ENCODE measurements around the gene LYRM4. TPM values are rescaled to one million over a fixed set of nuclear protein-coding genes. Genes with fewer than 3 reads are reported as not detected.

The LYRM4 gene
- total RNA-seq, 1 donor from 2014 or later, result 28.5 TPM

DNA sequence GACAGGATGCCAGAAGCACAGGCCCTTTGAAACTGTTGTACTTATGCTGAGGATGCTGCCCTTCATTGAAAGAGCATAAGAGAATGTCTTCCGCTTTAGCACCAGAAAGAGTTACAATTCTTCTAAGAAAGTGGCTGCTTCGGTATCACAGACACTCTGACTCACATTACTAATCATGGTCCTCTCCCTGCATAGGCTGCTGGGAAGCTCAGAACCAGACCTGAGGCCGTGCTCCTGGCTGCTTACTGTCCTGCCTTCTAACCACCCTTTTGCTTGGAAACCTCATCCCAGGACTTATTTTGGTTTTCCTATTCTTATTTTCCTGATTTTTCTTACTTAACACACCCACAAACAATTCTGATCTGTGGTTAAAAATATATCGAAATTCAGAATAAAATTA is 22.9 kb downstream of the LYRM4 start:
- Histone ChIP-seq H3K36me3 (peaks cover 13% of the 10 kb centered on the region), H3K27me3 (ENCODE audit: low read depth) (no peaks in the 10 kb centered on the region), H3K9me3 (replicated peaks) (no peaks in the 10 kb centered on the region), H3K4me1 (no peaks in the 10 kb centered on the region), H3K27ac (replicated peaks) (no peak overlapping the region), H3K4me3 (no peak overlapping the region)
- intact Hi-C loops (cut with micrococcal nuclease), result no loop called here
- DNase-seq, result no peak
- TF ChIP-seq CTCF (IDR thresholded peaks at IDR 0.05; ENCODE audit: borderline replicate concordance), result no peak

- Histone ChIP-seq H3K27ac (replicated peaks) (no peak overlapping the region), H3K36me3 (peaks cover 13% of the 10 kb centered on the region), H3K27me3 (ENCODE audit: low read depth) (no peaks in the 10 kb centered on the region), H3K4me1 (peaks cover 13% of the 10 kb centered on the region), H3K4me3 (no peak overlapping the region), H3K9me3 (replicated peaks) (no peaks in the 10 kb centered on the region)
- no peak for DNase-seq
- intact Hi-C loops (cut with micrococcal nuclease), result no loop called here
- TF ChIP-seq CTCF (IDR thresholded peaks at IDR 0.05; ENCODE audit: borderline replicate concordance), result no peak
Observed at GRCh38 chr6:5235830-5236229, 24.9 kb downstream of the LYRM4 start.

DNA sequence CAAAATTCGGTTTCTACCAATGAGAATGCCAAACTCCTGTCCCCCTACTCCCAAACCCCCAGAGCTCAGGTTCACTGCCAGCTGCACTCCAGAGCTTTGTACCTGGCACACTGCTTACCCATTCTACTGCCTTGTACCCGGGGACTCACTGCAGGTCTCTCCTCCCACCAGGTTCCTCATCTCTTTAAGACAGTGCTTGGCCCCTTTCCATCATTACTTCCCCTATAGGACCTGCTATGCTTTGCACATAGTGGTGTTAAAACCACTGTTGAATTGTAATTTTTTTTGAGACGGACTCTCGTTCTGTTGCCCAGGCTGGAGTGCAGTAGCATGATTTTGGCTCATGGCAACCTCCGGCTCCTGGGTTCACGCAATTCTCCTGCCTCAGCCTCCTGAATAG is 25.9 kb downstream of the LYRM4 start:
- TF ChIP-seq CTCF (IDR thresholded peaks at IDR 0.05; ENCODE audit: borderline replicate concordance), result no peak
- H3K27ac ChIP-seq (replicated peaks), result no peak overlapping the region
- H3K9me3 ChIP-seq (replicated peaks), result no peaks in the 10 kb centered on the region
- no peaks in the 10 kb centered on the region for H3K27me3 ChIP-seq (ENCODE audit: low read depth)
- H3K4me1 ChIP-seq, result peaks cover 14% of the 10 kb centered on the region
- H3K36me3 ChIP-seq, result peaks cover 6% of the 10 kb centered on the region
- DNase-seq, result no peak
- no peak overlapping the region for H3K4me3 ChIP-seq
- intact Hi-C loops (cut with micrococcal nuclease), result no loop called here

GRCh38 chr6:5231289-5231688 is 29.5 kb downstream of the LYRM4 start:
- no peak overlapping the region for H3K27ac ChIP-seq (replicated peaks)
- TF ChIP-seq CTCF (IDR thresholded peaks at IDR 0.05; ENCODE audit: borderline replicate concordance), result no peak
- peaks cover 4% of the 10 kb centered on the region for H3K36me3 ChIP-seq
- DNase-seq, result no peak
- H3K27me3 ChIP-seq (ENCODE audit: low read depth), result no peaks in the 10 kb centered on the region
- peaks cover 14% of the 10 kb centered on the region for H3K4me1 ChIP-seq
- H3K9me3 ChIP-seq (replicated peaks), result no peaks in the 10 kb centered on the region
- intact Hi-C loops (cut with micrococcal nuclease), result no loop called here
- no peak overlapping the region for H3K4me3 ChIP-seq

GRCh38 chr6:5230081-5230480 is 30.7 kb downstream of the LYRM4 start:
- Histone ChIP-seq H3K4me3 (no peak overlapping the region), H3K27ac (replicated peaks) (no peak overlapping the region), H3K4me1 (peaks cover 18% of the 10 kb centered on the region), H3K36me3 (peaks cover 2% of the 10 kb centered on the region), H3K27me3 (ENCODE audit: low read depth) (no peaks in the 10 kb centered on the region), H3K9me3 (replicated peaks) (no peaks in the 10 kb centered on the region)
- no peak for DNase-seq
- TF ChIP-seq CTCF (IDR thresholded peaks at IDR 0.05; ENCODE audit: borderline replicate concordance), result no peak
- intact Hi-C loops (cut with micrococcal nuclease), result no loop called here

DNA sequence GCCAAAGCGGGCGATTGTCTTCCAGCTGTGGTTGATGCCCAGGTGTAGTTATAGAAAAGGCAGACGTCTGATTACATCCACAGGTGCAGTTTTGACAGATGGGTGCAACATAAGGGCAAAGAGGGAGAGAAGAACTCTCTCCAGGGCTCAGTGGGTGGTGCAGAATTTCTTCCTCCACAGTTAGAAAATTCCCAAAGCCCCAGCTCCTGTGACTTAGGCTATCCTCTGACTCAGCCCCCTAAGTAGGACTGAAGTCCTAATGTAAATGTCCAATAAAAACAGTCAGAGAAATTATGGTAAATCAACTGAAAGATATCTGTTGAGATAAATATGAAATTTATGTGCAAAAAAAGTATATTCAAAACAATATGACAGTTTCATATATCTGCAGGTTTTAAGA is 31.4 kb downstream of the LYRM4 start:
- no peak overlapping the region for H3K4me3 ChIP-seq
- DNase-seq, result no peak
- H3K27me3 ChIP-seq (ENCODE audit: low read depth), result no peaks in the 10 kb centered on the region
- H3K4me1 ChIP-seq, result peaks cover 18% of the 10 kb centered on the region
- H3K27ac ChIP-seq (replicated peaks), result no peak overlapping the region
- TF ChIP-seq CTCF (IDR thresholded peaks at IDR 0.05; ENCODE audit: borderline replicate concordance), result no peak
- H3K9me3 ChIP-seq (replicated peaks), result no peaks in the 10 kb centered on the region
- intact Hi-C loops (cut with micrococcal nuclease), result no loop called here
- no peaks in the 10 kb centered on the region for H3K36me3 ChIP-seq

Data from left ventricle myocardium inferior (tissue), 1 donor.